Endothelial cell of umbilical vein (primary cell): ENCODE data around the gene CALHM1. TPM values are rescaled to one million over a fixed set of nuclear protein-coding genes. Genes with fewer than 3 reads are reported as not detected.

Source experiments
- BruUV-seq: library from RNA; stranded (reverse); fragments of 400-500 nt; replicated peaks from 2 replicates; lab custom pipeline; 2021; lab: Mats Ljungman, UMichigan
- CTCF ChIA-PET: fragments of 300-600, 350-600 bp; sonication (Branson Sonifier 250); formaldehyde crosslinking; loops from one replicate; lab custom pipeline; 2021; ENCODE audit warnings: antibody characterized with exemption, inconsistent platforms; lab: Charles Lee
- POLR2A ChIA-PET: fragments of 300-600, 350-600 bp; sonication (Branson Sonifier 250); formaldehyde crosslinking; loops from one replicate; lab custom pipeline; 2021; ENCODE audit warnings: antibody characterized with exemption, inconsistent platforms; lab: Charles Lee
- DNase-seq: peaks from one replicate; pipeline ENCODE4 v3.0.0-alpha.2; 2011; ENCODE audit warnings: low read depth, low spot score
- FAIRE-seq: peaks from 2 replicates; lab custom pipeline; 2011; peaks lifted over from hg19 to GRCh38; lab: Jason Lieb, UNC
- H2AFZ ChIP-seq: 2 replicates; pipeline ENCODE4 v1.6.0; 2012; ENCODE audit warnings: low read depth, low read length, control low read depth, inconsistent platforms
- H3K27ac ChIP-seq: 2 replicates; pipeline ENCODE4 v1.5.1; 2011; ENCODE audit warnings: low read depth, mild to moderate bottlenecking, control low read depth, low read length, moderate library complexity; ENCODE audit not compliant: insufficient read depth
- H3K27me3 ChIP-seq, 2 experiments: 2 replicates each; pipeline versions ENCODE4 v1.6.0 to v1.6.1; 2011; ENCODE audit warnings: low read length in 2 of 2, mixed read lengths in 1 of 2; ENCODE audit not compliant: control insufficient read depth in 2 of 2, insufficient read depth in 2 of 2
- H3K36me3 ChIP-seq, 2 experiments: 2 replicates in 1 of 2; 3 replicates in 1 of 2; pipeline ENCODE4 v1.5.1; 2011; ENCODE audit warnings: low read length in 2 of 2, mild to moderate bottlenecking in 1 of 2, moderate library complexity in 1 of 2; ENCODE audit not compliant: control insufficient read depth in 2 of 2, insufficient read depth in 2 of 2; ENCODE audit errors: extremely low read depth in 1 of 2
- H3K4me1 ChIP-seq: 3 replicates; pipeline ENCODE4 v1.5.1; 2011; ENCODE audit warnings: mild to moderate bottlenecking, low read length; ENCODE audit not compliant: control insufficient read depth, insufficient read depth; ENCODE audit errors: extremely low read depth
- H3K4me2 ChIP-seq: 2 replicates; pipeline ENCODE4 v1.6.1; 2011; ENCODE audit warnings: low read length, control low read depth, mixed read lengths; ENCODE audit not compliant: insufficient read depth
- H3K4me3 ChIP-seq, 3 experiments: fragments of 200-600 bp in 1 of 3; sonication (generic), shearing (Covaris generic) in 1 of 3; replicated peaks in 1 of 3; 2 replicates each; pipeline ENCODE4 v1.5.1; 2011 to 2016; ENCODE audit warnings: control low read depth in 3 of 3, low read length in 3 of 3, mild to moderate bottlenecking in 2 of 3, inconsistent platforms in 1 of 3, low read depth in 1 of 3, moderate library complexity in 1 of 3; ENCODE audit not compliant: insufficient read depth in 1 of 3
- H3K79me2 ChIP-seq: 2 replicates; pipeline ENCODE4 v1.6.0; 2012; ENCODE audit warnings: low read length, inconsistent platforms; ENCODE audit not compliant: control insufficient read depth, insufficient read depth
- H3K9ac ChIP-seq: replicated peaks from 2 replicates; pipeline ENCODE3; 2011; ENCODE audit warnings: low read length, control low read depth; ENCODE audit not compliant: insufficient read depth; ENCODE audit errors: extremely low read depth
- H3K9me1 ChIP-seq: replicated peaks from 3 replicates; pipeline ENCODE4 v1.6.0; 2011; ENCODE audit warnings: mild to moderate bottlenecking, low read length; ENCODE audit not compliant: control insufficient read depth, insufficient read depth; ENCODE audit errors: extremely low read depth
- H3K9me3 ChIP-seq: replicated peaks from 2 replicates; pipeline ENCODE4 v1.5.1; 2012; ENCODE audit warnings: low read length, inconsistent platforms; ENCODE audit not compliant: control insufficient read depth, insufficient read depth
- H4K20me1 ChIP-seq: replicated peaks from 2 replicates; pipeline ENCODE3; 2011; ENCODE audit warnings: mild to moderate bottlenecking, low read length; ENCODE audit not compliant: control insufficient read depth, insufficient read depth; ENCODE audit errors: extremely low read depth
- CTCF ChIP-seq, 2 donors: IDR thresholded peaks; 1 replicate in 1 of 2; 2 replicates in 1 of 2; pipeline ENCODE4 v1.5.1; 2011; ENCODE audit warnings: low read length in 2 of 2, mild to moderate bottlenecking in 2 of 2, moderate library complexity in 2 of 2, control low read depth in 1 of 2, inconsistent platforms in 1 of 2, low read depth in 1 of 2; ENCODE audit not compliant: insufficient read depth in 1 of 2; ENCODE audit errors: extremely low read depth in 1 of 2
- EZH2 ChIP-seq: IDR thresholded peaks from 2 replicates; pipeline ENCODE4 v1.6.1; 2012; ENCODE audit warnings: borderline replicate concordance, low read depth, mild to moderate bottlenecking, moderate library complexity, low read length, inconsistent platforms; ENCODE audit not compliant: severe bottlenecking
- FOS ChIP-seq: IDR thresholded peaks from 2 replicates; pipeline ENCODE4 v1.6.1; 2011; ENCODE audit warnings: mild to moderate bottlenecking, low read length, moderate library complexity, borderline replicate concordance; ENCODE audit not compliant: insufficient read depth
- GATA2 ChIP-seq: IDR thresholded peaks from 2 replicates; pipeline ENCODE4 v1.7.0; 2011; ENCODE audit warnings: low read depth, mild to moderate bottlenecking, moderate library complexity, mixed read lengths, low read length; ENCODE audit not compliant: insufficient read length, insufficient read depth
- JUN ChIP-seq: IDR thresholded peaks from 2 replicates; pipeline ENCODE4 v1.6.1; 2011; ENCODE audit warnings: borderline replicate concordance, low read depth; ENCODE audit not compliant: insufficient read length, insufficient read depth
- MAX ChIP-seq: IDR thresholded peaks from 2 replicates; pipeline ENCODE4 v1.6.1; 2011; ENCODE audit not compliant: insufficient read depth, insufficient read length
- MYC ChIP-seq: IDR thresholded peaks from one replicate; pipeline ENCODE4 v1.6.1; 2011; ENCODE audit warnings: mild to moderate bottlenecking, low read depth, low read length
- POLR2A ChIP-seq: IDR thresholded peaks from 2 replicates; pipeline ENCODE4 v1.6.1; 2012; ENCODE audit warnings: low read depth, mild to moderate bottlenecking, control low read depth, low read length
- POLR2AphosphoS5 ChIP-seq: IDR thresholded peaks from 2 replicates; pipeline ENCODE4 v1.6.1; 2012; ENCODE audit warnings: low read depth, mild to moderate bottlenecking, control low read depth, low read length, moderate library complexity; ENCODE audit not compliant: insufficient read depth
- dilution Hi-C: fragments of 300-500 bp; cut with MboI; formaldehyde crosslinking; loops from one replicate; pipeline ENCODE4 v1.15.0; 2019; ENCODE audit warnings: low sequenced_read_pairs; ENCODE audit not compliant: extremely low pct_ligation_motif_present
- intact Hi-C: fragments of 100-400 bp; cut with micrococcal nuclease; formaldehyde crosslinking; loops from one replicate; pipeline ENCODE4 v1.10.0; 2022
- polyA plus RNA-seq, 4 experiments: library from polyadenylated mRNA; depleted of rRNA in 3 of 4; stranded (reverse) in 3 of 4; unstranded in 1 of 4; fragments of >200 nt; gene quantifications; 2 replicates each; pipeline versions ENCODE4 v1.2.1 to v1.2.3, GENCODE V29; 2011 to 2012; ENCODE audit warnings: missing spikeins in 1 of 4
- total RNA-seq: library from RNA; stranded (reverse); gene quantifications from 2 replicates; pipeline ENCODE4 v1.2.3, GENCODE V29; 2021

CALHM1 gene
- total and polyA plus RNA-seq, 2 donors (not counting 3 experiments of a cell fraction or from before 2014, with no cell fraction given) = not detected

GRCh38 chr10:103492655-103493261, 34.1 kb upstream of the CALHM1 start:
- no peaks in the 10 kb centered on the region for H3K9me1 ChIP-seq
- intact Hi-C loops = no loop called here
- no peak for TF ChIP-seq JUN
- no peak for TF ChIP-seq POLR2A
- no peak for TF ChIP-seq GATA2
- no peak for TF ChIP-seq EZH2
- no peak for TF ChIP-seq MAX
- no peak for TF ChIP-seq POLR2AphosphoS5
- no peak for TF ChIP-seq FOS
- TF ChIP-seq MYC = no peak
- no peak for TF ChIP-seq CTCF (IDR thresholded peaks at IDR 0.05; ENCODE audit: extremely low read depth in 1 of 2, insufficient read depth in 1 of 2, low read depth in 1 of 2, low read length in 2 of 2)
- POLR2A ChIA-PET = interaction anchor here (0.7 kb wide), 1 partner anchor 47 kb away, joined by 3 read pairs; no protein-coding TSS in a partner anchor
- no peak overlapping the region for H3K4me3 ChIP-seq
- DNase-seq = no peak
- H3K79me2 ChIP-seq = no peaks in the 10 kb centered on the region
- H3K36me3 ChIP-seq = no peaks in the 10 kb centered on the region
- no peak overlapping the region for H2AFZ ChIP-seq
- dilution Hi-C loops = no loop called here
- no peaks in the 10 kb centered on the region for H4K20me1 ChIP-seq
- peak overlapping the region; percentile 45 for H3K4me2 ChIP-seq
- no peak overlapping the region for H3K27ac ChIP-seq
- H3K27me3 ChIP-seq = peaks cover 26 to 42% of the 10 kb centered on the region in 2 experiments
- FAIRE-seq = no peak
- BruUV-seq = no TSS peak
- H3K9ac ChIP-seq = no peak overlapping the region
- H3K9me3 ChIP-seq = no peaks in the 10 kb centered on the region
- peaks cover 11% of the 10 kb centered on the region for H3K4me1 ChIP-seq
- CTCF ChIA-PET = interaction anchor here (0.6 to 4.6 kb wide), 12 partner anchors 9 to 193 kb away, joined by 3 to 17 read pairs (median 5); no protein-coding TSS in a partner anchor
